ENCODE results near the gene RPSA.
"Not testable (repeated sequence)": the region's sequence is repeated elsewhere in the genome, so short reads cannot be mapped to it uniquely, and the experiment has no call there.

The RPSA gene

GRCh38 chr3:39415983-39416382 is 9.5 kb downstream of the RPSA start:
- no peak overlapping the region for H3K9ac ChIP-seq (ENCODE audit: low read depth, low read length, poor library complexity)
- no peak overlapping the region for H3K23ac ChIP-seq (ENCODE audit: low read depth, low read length, poor library complexity)
- H3K4ac ChIP-seq (ENCODE audit: low read length): no peak overlapping the region
- H3K79me1 ChIP-seq (ENCODE audit: low read depth, low read length): no peaks in the 10 kb centered on the region
- no peaks in the 10 kb centered on the region for H3K27me3 ChIP-seq (ENCODE audit: control insufficient read depth in 3 of 3, insufficient read depth in 3 of 3, low read depth in 1 of 3, low read length in 3 of 3)
- no peak overlapping the region for H4K91ac ChIP-seq (ENCODE audit: low read depth, low read length, poor library complexity)
- H3K4me3 ChIP-seq (ENCODE audit: low read length in 2 of 2): no peak overlapping the region
- H2BK120ac ChIP-seq (ENCODE audit: low read depth, low read length): no peak overlapping the region
- no peak overlapping the region for H2BK12ac ChIP-seq (ENCODE audit: low read length)
- no peak overlapping the region for H3K14ac ChIP-seq (ENCODE audit: low read length)
- no peak overlapping the region for H2AFZ ChIP-seq (ENCODE audit: low read length)
- no peak for DNase-seq (ENCODE audit: low spot score)
- H3K4me2 ChIP-seq (ENCODE audit: insufficient read depth, low read length, poor library complexity, severe bottlenecking): no peak overlapping the region
- H3K4me1 ChIP-seq (ENCODE audit: control insufficient read depth in 2 of 2, insufficient read depth in 1 of 2, low read depth in 1 of 2, low read length in 2 of 2): peaks cover 0 to 4% of the 10 kb centered on the region in 2 donors
- no peak overlapping the region for H2BK15ac ChIP-seq (ENCODE audit: low read length)
- H3K27ac ChIP-seq (replicated peaks; ENCODE audit: low read length): no peak overlapping the region
- no peak overlapping the region for H4K8ac ChIP-seq (ENCODE audit: low read depth, low read length)
- H3K36me3 ChIP-seq (replicated peaks in 1 of 2; ENCODE audit: control insufficient read depth in 2 of 2, insufficient read depth in 2 of 2, low read length in 2 of 2): peaks cover 30 to 37% of the 10 kb centered on the region in 2 donors
- H3K18ac ChIP-seq (ENCODE audit: low read length): no peak overlapping the region
- H2BK5ac ChIP-seq (ENCODE audit: low read length): no peak overlapping the region
- no CpG with 5 or more reads among the region's 1 CpG for WGBS, 2 donors (ENCODE audit: extremely low coverage in 2 of 2, insufficient read length in 2 of 2, insufficient replicate concordance in 1 of 2)
- H3K9me3 ChIP-seq (replicated peaks in 1 of 2; ENCODE audit: control insufficient read depth in 2 of 2, insufficient read depth in 1 of 2, low read depth in 1 of 2, low read length in 2 of 2): no peaks in the 10 kb centered on the region
- H2AK5ac ChIP-seq (ENCODE audit: low read depth, low read length): no peak overlapping the region

DNA sequence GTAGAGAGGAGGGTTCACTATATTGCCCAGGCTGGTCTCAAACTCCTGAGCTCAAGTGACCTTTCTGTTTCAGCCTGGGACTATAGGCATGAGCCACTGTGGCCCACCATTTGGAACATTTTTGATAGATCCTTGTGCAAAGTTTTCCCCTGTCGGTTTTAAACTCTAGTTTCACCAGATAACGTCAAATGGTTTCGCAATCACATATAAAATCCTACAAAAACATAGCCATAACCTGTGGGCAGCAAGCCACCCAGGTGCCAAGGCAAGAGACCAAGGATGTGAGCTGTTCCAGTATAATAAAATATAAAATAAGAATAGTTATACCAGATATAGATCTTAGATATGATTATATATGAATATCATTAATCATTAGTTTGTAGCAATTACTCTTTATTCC is 10.5 kb downstream of the RPSA start:
- H2AFZ ChIP-seq (ENCODE audit: low read length); H2BK5ac ChIP-seq (ENCODE audit: low read length); H4K91ac ChIP-seq (ENCODE audit: low read depth, low read length, poor library complexity); H3K27me3 ChIP-seq (ENCODE audit: control insufficient read depth in 3 of 3, insufficient read depth in 3 of 3, low read depth in 1 of 3, low read length in 3 of 3); H3K18ac ChIP-seq (ENCODE audit: low read length); H4K8ac ChIP-seq (ENCODE audit: low read depth, low read length); H2BK120ac ChIP-seq (ENCODE audit: low read depth, low read length); H3K27ac ChIP-seq (replicated peaks; ENCODE audit: low read length); H3K9me3 ChIP-seq (replicated peaks in 1 of 2; ENCODE audit: control insufficient read depth in 2 of 2, insufficient read depth in 1 of 2, low read depth in 1 of 2, low read length in 2 of 2); H2BK15ac ChIP-seq (ENCODE audit: low read length); H3K79me1 ChIP-seq (ENCODE audit: low read depth, low read length); H3K14ac ChIP-seq (ENCODE audit: low read length); H3K4me1 ChIP-seq (ENCODE audit: control insufficient read depth in 2 of 2, insufficient read depth in 1 of 2, low read depth in 1 of 2, low read length in 2 of 2); H3K9ac ChIP-seq (ENCODE audit: low read depth, low read length, poor library complexity); H2BK12ac ChIP-seq (ENCODE audit: low read length); DNase-seq (ENCODE audit: low spot score); H3K4ac ChIP-seq (ENCODE audit: low read length); H3K4me2 ChIP-seq (ENCODE audit: insufficient read depth, low read length, poor library complexity, severe bottlenecking); H3K23ac ChIP-seq (ENCODE audit: low read depth, low read length, poor library complexity); H2AK5ac ChIP-seq (ENCODE audit: low read depth, low read length); H3K4me3 ChIP-seq (ENCODE audit: low read length in 2 of 2): not testable (repeated sequence)
- H3K36me3 ChIP-seq (replicated peaks in 1 of 2; ENCODE audit: control insufficient read depth in 2 of 2, insufficient read depth in 2 of 2, low read length in 2 of 2): peaks cover 20 to 27% of the 10 kb centered on the region in 2 donors
- no CpG with 5 or more reads among the region's 3 CpGs for WGBS, 2 donors (ENCODE audit: extremely low coverage in 2 of 2, insufficient read length in 2 of 2, insufficient replicate concordance in 1 of 2)

DNA sequence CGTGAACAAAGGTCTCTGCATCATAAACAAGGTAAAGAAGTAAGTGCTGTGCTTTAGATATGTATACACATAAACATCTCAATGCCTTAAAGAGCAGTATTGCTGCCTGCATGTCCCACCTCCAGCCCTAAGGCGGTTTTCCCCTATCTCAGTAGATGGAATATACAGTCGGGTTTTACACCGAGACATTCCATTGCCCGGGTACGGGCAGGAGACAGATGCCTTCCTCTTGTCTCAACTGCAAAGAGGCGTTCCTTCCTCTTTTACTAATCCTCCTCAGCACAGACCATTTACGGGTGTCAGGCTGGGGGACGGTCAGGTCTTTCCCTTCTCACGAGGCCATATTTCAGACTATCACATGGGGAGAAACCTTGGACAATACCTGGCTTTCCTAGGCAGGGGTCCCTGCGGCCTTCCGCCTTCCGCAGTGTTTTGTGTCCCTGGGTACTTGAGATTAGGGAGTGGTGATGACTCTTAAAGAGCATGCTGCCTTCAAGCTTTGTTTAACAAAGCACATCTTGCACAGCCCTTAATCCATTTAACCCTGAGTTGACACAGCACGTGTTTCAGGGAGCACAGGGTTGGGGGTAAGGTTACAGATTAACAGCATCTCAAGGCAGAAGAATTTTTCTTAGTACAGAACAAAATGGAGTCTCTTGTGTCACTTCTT is 12.2 kb downstream of the RPSA start:
- H2BK120ac ChIP-seq (ENCODE audit: low read depth, low read length); H3K4me2 ChIP-seq (ENCODE audit: insufficient read depth, low read length, poor library complexity, severe bottlenecking); H2AFZ ChIP-seq (ENCODE audit: low read length); DNase-seq (ENCODE audit: low spot score); H3K14ac ChIP-seq (ENCODE audit: low read length); H4K91ac ChIP-seq (ENCODE audit: low read depth, low read length, poor library complexity); H2BK15ac ChIP-seq (ENCODE audit: low read length); H4K8ac ChIP-seq (ENCODE audit: low read depth, low read length); H3K4ac ChIP-seq (ENCODE audit: low read length); H2BK5ac ChIP-seq (ENCODE audit: low read length); H2AK5ac ChIP-seq (ENCODE audit: low read depth, low read length); H3K4me3 ChIP-seq (ENCODE audit: low read length in 2 of 2); H3K18ac ChIP-seq (ENCODE audit: low read length); H3K27me3 ChIP-seq (ENCODE audit: control insufficient read depth in 3 of 3, insufficient read depth in 3 of 3, low read depth in 1 of 3, low read length in 3 of 3); H3K9ac ChIP-seq (ENCODE audit: low read depth, low read length, poor library complexity); H3K4me1 ChIP-seq (ENCODE audit: control insufficient read depth in 2 of 2, insufficient read depth in 1 of 2, low read depth in 1 of 2, low read length in 2 of 2); H3K27ac ChIP-seq (replicated peaks; ENCODE audit: low read length); H2BK12ac ChIP-seq (ENCODE audit: low read length); H3K23ac ChIP-seq (ENCODE audit: low read depth, low read length, poor library complexity); H3K79me1 ChIP-seq (ENCODE audit: low read depth, low read length); H3K9me3 ChIP-seq (replicated peaks in 1 of 2; ENCODE audit: control insufficient read depth in 2 of 2, insufficient read depth in 1 of 2, low read depth in 1 of 2, low read length in 2 of 2): not testable (repeated sequence)
- no CpG with 5 or more reads among the region's 14 CpGs for WGBS, 2 donors (ENCODE audit: extremely low coverage in 2 of 2, insufficient read length in 2 of 2, insufficient replicate concordance in 1 of 2)
- H3K36me3 ChIP-seq (replicated peaks in 1 of 2; ENCODE audit: control insufficient read depth in 2 of 2, insufficient read depth in 2 of 2, low read length in 2 of 2): peaks cover 7 to 10% of the 10 kb centered on the region in 2 donors

- Histone ChIP-seq H3K14ac (ENCODE audit: low read length) (no peak overlapping the region), H3K9me3 (replicated peaks in 1 of 2; ENCODE audit: control insufficient read depth in 2 of 2, insufficient read depth in 1 of 2, low read depth in 1 of 2, low read length in 2 of 2) (no peaks in the 10 kb centered on the region), H3K36me3 (replicated peaks in 1 of 2; ENCODE audit: control insufficient read depth in 2 of 2, insufficient read depth in 2 of 2, low read length in 2 of 2) (no peaks in the 10 kb centered on the region), H2BK120ac (ENCODE audit: low read depth, low read length) (no peak overlapping the region), H3K9ac (ENCODE audit: low read depth, low read length, poor library complexity) (no peak overlapping the region), H2BK5ac (ENCODE audit: low read length) (no peak overlapping the region), H3K4me1 (ENCODE audit: control insufficient read depth in 2 of 2, insufficient read depth in 1 of 2, low read depth in 1 of 2, low read length in 2 of 2) (peaks cover 0 to 4% of the 10 kb centered on the region in 2 donors), H3K23ac (ENCODE audit: low read depth, low read length, poor library complexity) (no peak overlapping the region), H3K27ac (replicated peaks; ENCODE audit: low read length) (no peak overlapping the region), H3K27me3 (ENCODE audit: control insufficient read depth in 3 of 3, insufficient read depth in 3 of 3, low read depth in 1 of 3, low read length in 3 of 3) (no peaks in the 10 kb centered on the region), H2BK15ac (ENCODE audit: low read length) (no peak overlapping the region), H2AK5ac (ENCODE audit: low read depth, low read length) (no peak overlapping the region), H4K8ac (ENCODE audit: low read depth, low read length) (no peak overlapping the region), H3K4me3 (ENCODE audit: low read length in 2 of 2) (no peak overlapping the region), H3K79me1 (ENCODE audit: low read depth, low read length) (no peaks in the 10 kb centered on the region), H3K4me2 (ENCODE audit: insufficient read depth, low read length, poor library complexity, severe bottlenecking) (no peak overlapping the region), H2BK12ac (ENCODE audit: low read length) (no peak overlapping the region), H3K18ac (ENCODE audit: low read length) (no peak overlapping the region), H3K4ac (ENCODE audit: low read length) (no peak overlapping the region), H2AFZ (ENCODE audit: low read length) (no peak overlapping the region), H4K91ac (ENCODE audit: low read depth, low read length, poor library complexity) (no peak overlapping the region)
- no CpG with 5 or more reads among the region's 2 CpGs for WGBS, 2 donors (ENCODE audit: extremely low coverage in 2 of 2, insufficient read length in 2 of 2, insufficient replicate concordance in 1 of 2)
- no peak for DNase-seq (ENCODE audit: low spot score)
Measured at GRCh38 chr3:39419742-39420315, 13.3 kb downstream of the RPSA start.

Data from neuronal stem cell (in vitro differentiated cells).